Natural killer cell (primary cell): ENCODE measurements around the gene SH2D3C. TPM values are rescaled to one million over a fixed set of nuclear protein-coding genes. Genes with fewer than 3 reads are reported as not detected.

ENCODE experiments used
- ATAC-seq, 3 donors: fragments of 150-1000 bp in 2 of 3; fragments of 200-7000 bp in 1 of 3; cut with Tn5 transposase; 1 replicate in 1 of 3; 2 replicates in 2 of 3; pipeline ENCODE4 v1.10.0; 2021; ENCODE audit warnings: mild to moderate bottlenecking in 2 of 3, moderate library complexity in 2 of 3
- DNase-seq, 2 donors: peaks; one replicate each; pipeline versions ENCODE4 v3.0.0 to v3.0.0-alpha.2; 2013 to 2021; ENCODE audit warnings: mixed read lengths in 1 of 2
- H3K27ac ChIP-seq: one replicate; pipeline ENCODE4 v1.5.1; 2013; ENCODE audit warnings: mild to moderate bottlenecking, low read length
- H3K27me3 ChIP-seq: one replicate; pipeline ENCODE4 v1.6.1; 2013; ENCODE audit warnings: low read length; ENCODE audit not compliant: control insufficient read depth, insufficient read depth
- H3K36me3 ChIP-seq: one replicate; pipeline ENCODE4 v1.6.1; 2013; ENCODE audit warnings: low read length; ENCODE audit not compliant: control insufficient read depth, insufficient read depth
- H3K4me1 ChIP-seq: one replicate; pipeline ENCODE4 v1.6.1; 2013; ENCODE audit warnings: low read length; ENCODE audit not compliant: control insufficient read depth, insufficient read depth
- H3K4me3 ChIP-seq: one replicate; pipeline ENCODE4 v1.5.1; 2013; ENCODE audit warnings: low read length
- H3K9me3 ChIP-seq: one replicate; pipeline ENCODE4 v1.6.1; 2013; ENCODE audit warnings: low read length; ENCODE audit not compliant: control insufficient read depth, insufficient read depth
- H3K27ac Mint-ChIP-seq, 2 donors: one replicate each; pipeline ENCODE4 v1.8.0; 2022; ENCODE audit warnings: mild to moderate bottlenecking in 2 of 2, mixed read lengths in 2 of 2, moderate library complexity in 1 of 2
- H3K27me3 Mint-ChIP-seq, 2 donors: one replicate each; pipeline ENCODE4 v1.8.0; 2022; ENCODE audit warnings: low read depth in 2 of 2, mixed read lengths in 2 of 2
- H3K36me3 Mint-ChIP-seq: one replicate; pipeline ENCODE4 v1.8.0; 2022; ENCODE audit warnings: mixed read lengths
- H3K4me1 Mint-ChIP-seq, 2 donors: one replicate each; pipeline ENCODE4 v1.8.0; 2022; ENCODE audit warnings: mixed read lengths in 2 of 2
- H3K4me3 Mint-ChIP-seq: one replicate; pipeline ENCODE4 v1.8.0; 2022; ENCODE audit warnings: mild to moderate bottlenecking, moderate library complexity, mixed read lengths
- H3K9me3 Mint-ChIP-seq, 2 donors: one replicate each; pipeline ENCODE4 v1.8.0; 2022; ENCODE audit warnings: mixed read lengths in 2 of 2
- CTCF ChIP-seq: fragments of 200-600 bp; IDR thresholded peaks from one replicate; pipeline ENCODE4 v1.8.0; 2022; ENCODE audit warnings: antibody characterized with exemption
- WGBS: methylation state at CpG from one replicate; pipeline ENCODE4 v1.1.7; 2013; ENCODE audit warnings: missing lambda C conversion rate; ENCODE audit not compliant: insufficient coverage; 5-methylcytosine and 5-hydroxymethylcytosine counted together
- intact Hi-C: fragments of 100-400 bp; cut with micrococcal nuclease; formaldehyde crosslinking; loops from one replicate; pipeline ENCODE4 v1.14.2; 2022
- total RNA-seq, 4 donors: library from RNA; stranded (reverse); fragments of 120-200 nt in 1 of 4; gene quantifications; one replicate each; pipeline versions ENCODE4 v1.2.3 to v1.2.4, GENCODE V29; 2013 to 2022

Gene SH2D3C
- total RNA-seq, 3 donors from 2014 or later (not counting 1 experiment from before 2014, with no cell fraction given), result 42.8 to 86.8 (median 56.6) TPM

- Histone ChIP-seq H3K9me3 (no peaks in the 10 kb centered on the region), H3K36me3 (no peaks in the 10 kb centered on the region), H3K27me3 (no peaks in the 10 kb centered on the region), H3K4me1 (peaks cover 65% of the 10 kb centered on the region), H3K27ac (peak within 1 kb of the TSS; percentile 54), H3K4me3 (peak within 1 kb of the TSS; percentile 80)
- Mint-ChIP-seq H3K4me1 (peaks cover 35 to 40% of the 10 kb centered on the region in 2 donors), H3K27me3 (no peaks in the 10 kb centered on the region), H3K36me3 (no peaks in the 10 kb centered on the region), H3K4me3 (peak within 1 kb of the TSS; percentile 99), H3K27ac (peak within 1 kb of the TSS; percentile 93 to 94), H3K9me3 (no peaks in the 10 kb centered on the region)
- no peak for TF ChIP-seq CTCF
- intact Hi-C loops, result loop anchor here (1.0 kb wide), 1 partner anchor 16 kb away; no protein-coding TSS in a partner anchor
- DNase-seq (peak; percentile 98), ATAC-seq (peak; percentile 92 to 96 (median 93))
- 8% methylated on average over 65 of the region's 65 CpGs for WGBS
These were observed 62.8 kb downstream of the SH2D3C start, which contains the start of the genes PTRH1 and TTC16 for GRCh38 chr9:127715470-127716337. Gene PTRH1, minus strand, starts transcription at chr9:127715663. Its CDS starts 24 bp downstream, at chr9:127715639. Gene TTC16, plus strand, starts transcription at chr9:127716079. Its CDS starts 67 bp downstream, at chr9:127716146.

DNA sequence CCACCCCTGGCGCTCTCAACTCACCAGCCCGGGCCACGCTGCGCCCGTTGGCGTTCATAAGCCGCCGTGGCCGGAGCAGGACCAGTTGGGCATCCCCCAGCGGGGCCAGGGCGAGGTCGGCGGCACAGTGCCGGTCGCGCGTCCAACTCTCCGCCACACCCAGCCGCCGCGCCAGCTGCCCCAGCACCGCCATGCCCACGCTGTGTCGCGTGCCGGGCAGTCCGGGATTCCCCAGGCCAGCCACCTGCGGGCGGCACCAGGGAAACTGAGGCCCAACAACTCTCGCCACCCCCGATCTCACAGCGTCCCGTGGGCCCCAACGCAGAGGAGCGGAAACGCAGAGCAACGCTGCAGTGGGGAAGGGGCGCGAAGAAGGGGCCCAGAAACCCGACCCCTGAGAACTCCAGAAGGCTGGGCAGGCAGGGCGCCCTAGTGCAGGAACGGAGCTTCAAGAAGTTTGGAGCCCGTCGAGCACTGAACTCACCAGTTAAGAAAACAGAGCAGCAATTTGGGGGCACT, 63.5 kb downstream of the SH2D3C start:
- peak; percentile 0 to 16 (median 1) for ATAC-seq
- Histone ChIP-seq H3K36me3 (no peaks in the 10 kb centered on the region), H3K27me3 (no peaks in the 10 kb centered on the region), H3K4me3 (peak overlapping the region; percentile 80), H3K27ac (peak overlapping the region; percentile 54), H3K9me3 (no peaks in the 10 kb centered on the region), H3K4me1 (peaks cover 65% of the 10 kb centered on the region)
- peak overlapping the region; percentile 93 to 94 for H3K27ac Mint-ChIP-seq
- no peaks in the 10 kb centered on the region for H3K27me3 Mint-ChIP-seq
- WGBS, result under 1% methylated on average over 43 of the region's 44 CpGs
- no peaks in the 10 kb centered on the region for H3K36me3 Mint-ChIP-seq
- DNase-seq, result no peak
- no peak for TF ChIP-seq CTCF
- intact Hi-C loops, result loop anchor here (1.0 kb wide), 1 partner anchor 16 kb away; no protein-coding TSS in a partner anchor
- no peaks in the 10 kb centered on the region for H3K9me3 Mint-ChIP-seq
- H3K4me3 Mint-ChIP-seq, result peak overlapping the region; percentile 99
- H3K4me1 Mint-ChIP-seq, result peaks cover 34 to 42% of the 10 kb centered on the region in 2 donors

- no peak for TF ChIP-seq CTCF
- H3K36me3 Mint-ChIP-seq, result no peaks in the 10 kb centered on the region
- WGBS, result 82% methylated on average over 19 of the region's 19 CpGs
- H3K9me3 Mint-ChIP-seq, result no peaks in the 10 kb centered on the region
- ATAC-seq, result no peak
- Histone ChIP-seq H3K27me3 (no peaks in the 10 kb centered on the region), H3K4me3 (no peak overlapping the region), H3K36me3 (no peaks in the 10 kb centered on the region), H3K9me3 (no peaks in the 10 kb centered on the region), H3K4me1 (peaks cover 57% of the 10 kb centered on the region), H3K27ac (no peak overlapping the region)
- DNase-seq, result no peak
- H3K27ac Mint-ChIP-seq, result peak overlapping the region in 1 of 2 donors; percentile 93
- intact Hi-C loops, result no loop called here
- H3K4me3 Mint-ChIP-seq, result peak overlapping the region; percentile 74
- no peaks in the 10 kb centered on the region for H3K27me3 Mint-ChIP-seq
- peaks cover 26 to 37% of the 10 kb centered on the region in 2 donors for H3K4me1 Mint-ChIP-seq
These were observed 64.3 kb downstream of the SH2D3C start for GRCh38 chr9:127714020-127714750.
